ENCODE data around the gene IZUMO4. TPM values are rescaled to one million over a fixed set of nuclear protein-coding genes. Genes with fewer than 3 reads are reported as not detected.

The IZUMO4 gene
- polyA plus RNA-seq, 1 donor (not counting 4 experiments of a cell fraction or from before 2014, with no cell fraction given) = 6.7 TPM

- Histone ChIP-seq H4K20me1 (ENCODE audit: control insufficient read depth, extremely low read depth, insufficient read depth, low read length) (no peaks in the 10 kb centered on the region), H3K9me1 (ENCODE audit: control insufficient read depth, extremely low read depth, insufficient read depth, low read length) (no peaks in the 10 kb centered on the region), H3K4me2 (ENCODE audit: control insufficient read depth, extremely low read depth, insufficient read depth, low read depth, low read length) (no peak overlapping the region), H3K79me2 (ENCODE audit: control insufficient read depth, insufficient read depth, low read length) (peaks cover 30% of the 10 kb centered on the region), H3K4me1 (ENCODE audit: control insufficient read depth, extremely low read depth, insufficient read depth, low read length) (peaks cover 22% of the 10 kb centered on the region), H2AFZ (ENCODE audit: control insufficient read depth, low read length) (no peak overlapping the region), H3K9ac (ENCODE audit: control insufficient read depth, extremely low read depth, insufficient read depth, low read length) (no peak overlapping the region), H3K4me3 (ENCODE audit: control insufficient read depth in 2 of 3, extremely low read depth in 1 of 3, insufficient read depth in 2 of 3, low read depth in 1 of 3, low read length in 3 of 3) (no peak overlapping the region), H3K9me3 (ENCODE audit: control insufficient read depth, low read depth, low read length) (no peaks in the 10 kb centered on the region), H3K27me3 (ENCODE audit: control insufficient read depth, extremely low read depth, insufficient read depth, low read length) (no peaks in the 10 kb centered on the region), H3K27ac (ENCODE audit: control insufficient read depth, insufficient read depth, low read length) (no peak overlapping the region), H3K36me3 (ENCODE audit: control insufficient read depth in 2 of 2, extremely low read depth in 1 of 2, insufficient read depth in 2 of 2, low read length in 2 of 2) (peaks cover 28 to 43% of the 10 kb centered on the region in 2 experiments)
- no peak for DNase-seq (ENCODE audit: low read depth, low spot score)
- no peak for FAIRE-seq
- TF ChIP-seq, protein P1, sequence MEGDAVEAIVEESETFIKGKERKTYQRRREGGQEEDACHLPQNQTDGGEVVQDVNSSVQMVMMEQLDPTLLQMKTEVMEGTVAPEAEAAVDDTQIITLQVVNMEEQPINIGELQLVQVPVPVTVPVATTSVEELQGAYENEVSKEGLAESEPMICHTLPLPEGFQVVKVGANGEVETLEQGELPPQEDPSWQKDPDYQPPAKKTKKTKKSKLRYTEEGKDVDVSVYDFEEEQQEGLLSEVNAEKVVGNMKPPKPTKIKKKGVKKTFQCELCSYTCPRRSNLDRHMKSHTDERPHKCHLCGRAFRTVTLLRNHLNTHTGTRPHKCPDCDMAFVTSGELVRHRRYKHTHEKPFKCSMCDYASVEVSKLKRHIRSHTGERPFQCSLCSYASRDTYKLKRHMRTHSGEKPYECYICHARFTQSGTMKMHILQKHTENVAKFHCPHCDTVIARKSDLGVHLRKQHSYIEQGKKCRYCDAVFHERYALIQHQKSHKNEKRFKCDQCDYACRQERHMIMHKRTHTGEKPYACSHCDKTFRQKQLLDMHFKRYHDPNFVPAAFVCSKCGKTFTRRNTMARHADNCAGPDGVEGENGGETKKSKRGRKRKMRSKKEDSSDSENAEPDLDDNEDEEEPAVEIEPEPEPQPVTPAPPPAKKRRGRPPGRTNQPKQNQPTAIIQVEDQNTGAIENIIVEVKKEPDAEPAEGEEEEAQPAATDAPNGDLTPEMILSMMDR (optimal IDR thresholded peaks at IDR 0.05 in 1 of 3, IDR thresholded peaks at IDR 0.05 in 1 of 3, conservative IDR thresholded peaks at IDR 0.05 in 1 of 3; ENCODE audit: extremely low read depth in 1 of 3, insufficient read depth in 2 of 3, low read length in 3 of 3) = no peak
- TF ChIP-seq EZH2 (IDR thresholded peaks at IDR 0.05; ENCODE audit: low read length) = no peak
- dilution Hi-C loops (cut with MboI; ENCODE audit: extremely low pct_ligation_motif_present, low sequenced_read_pairs) = no loop called here
Measured at GRCh38 chr19:2077833-2078619, 18.7 kb upstream of the IZUMO4 start.

- Histone ChIP-seq H2AFZ (ENCODE audit: control insufficient read depth, low read length) (no peak overlapping the region), H3K9me1 (ENCODE audit: control insufficient read depth, extremely low read depth, insufficient read depth, low read length) (no peaks in the 10 kb centered on the region), H3K9me3 (ENCODE audit: control insufficient read depth, low read depth, low read length) (no peaks in the 10 kb centered on the region), H3K9ac (ENCODE audit: control insufficient read depth, extremely low read depth, insufficient read depth, low read length) (no peak overlapping the region), H3K27me3 (ENCODE audit: control insufficient read depth, extremely low read depth, insufficient read depth, low read length) (no peaks in the 10 kb centered on the region), H3K79me2 (ENCODE audit: control insufficient read depth, insufficient read depth, low read length) (peaks cover 38% of the 10 kb centered on the region), H3K4me2 (ENCODE audit: control insufficient read depth, extremely low read depth, insufficient read depth, low read depth, low read length) (no peak overlapping the region), H3K4me3 (ENCODE audit: control insufficient read depth in 2 of 3, extremely low read depth in 1 of 3, insufficient read depth in 2 of 3, low read depth in 1 of 3, low read length in 3 of 3) (no peak overlapping the region), H3K36me3 (ENCODE audit: control insufficient read depth in 2 of 2, extremely low read depth in 1 of 2, insufficient read depth in 2 of 2, low read length in 2 of 2) (peaks cover 25 to 41% of the 10 kb centered on the region in 2 experiments), H3K27ac (ENCODE audit: control insufficient read depth, insufficient read depth, low read length) (no peak overlapping the region), H4K20me1 (ENCODE audit: control insufficient read depth, extremely low read depth, insufficient read depth, low read length) (no peaks in the 10 kb centered on the region), H3K4me1 (ENCODE audit: control insufficient read depth, extremely low read depth, insufficient read depth, low read length) (peaks cover 24% of the 10 kb centered on the region)
- TF ChIP-seq EZH2 (IDR thresholded peaks at IDR 0.05; ENCODE audit: low read length) = no peak
- TF ChIP-seq, protein P1 (optimal IDR thresholded peaks at IDR 0.05 in 1 of 3, IDR thresholded peaks at IDR 0.05 in 1 of 3, conservative IDR thresholded peaks at IDR 0.05 in 1 of 3; ENCODE audit: extremely low read depth in 1 of 3, insufficient read depth in 2 of 3, low read length in 3 of 3) = no peak
- DNase-seq (ENCODE audit: low read depth, low spot score) (no peak), FAIRE-seq (no peak)
- dilution Hi-C loops (cut with MboI; ENCODE audit: extremely low pct_ligation_motif_present, low sequenced_read_pairs) = no loop called here
Measured at GRCh38 chr19:2079076-2079864, 17.4 kb upstream of the IZUMO4 start.

Data from keratinocyte (primary cell).